Esophagus (tissue), 2 donors: Measurements from ENCODE around the gene IDH1. TPM values are rescaled to one million over a fixed set of nuclear protein-coding genes. Genes with fewer than 3 reads are reported as not detected.
"Not testable (repeated sequence)": the region's sequence is repeated elsewhere in the genome, so short reads cannot be mapped to it uniquely, and the experiment has no call there.

Experiments
- H3K27ac ChIP-seq, 2 donors: one replicate each; pipeline ENCODE4 v1.5.1; 2013; ENCODE audit warnings: low read depth in 2 of 2, mild to moderate bottlenecking in 2 of 2, inconsistent platforms in 1 of 2, low read length in 1 of 2, moderate library complexity in 1 of 2
- H3K27me3 ChIP-seq, 2 donors: one replicate each; pipeline ENCODE4 v1.6.1; 2013; ENCODE audit warnings: low read length in 2 of 2, control low read depth in 1 of 2, mild to moderate bottlenecking in 1 of 2; ENCODE audit not compliant: insufficient read depth in 2 of 2, control insufficient read depth in 1 of 2
- H3K36me3 ChIP-seq, 2 donors: one replicate each; pipeline ENCODE4 v1.6.1; 2013; ENCODE audit warnings: low read length in 1 of 2; ENCODE audit not compliant: control insufficient read depth in 2 of 2, insufficient read depth in 2 of 2
- H3K4me1 ChIP-seq, 2 donors: one replicate each; pipeline ENCODE4 v1.6.1; 2013; ENCODE audit warnings: low read length in 1 of 2; ENCODE audit not compliant: control insufficient read depth in 2 of 2, insufficient read depth in 2 of 2
- H3K4me3 ChIP-seq, 2 donors: one replicate each; pipeline ENCODE4 v1.5.1; 2013; ENCODE audit warnings: low read length in 2 of 2, mild to moderate bottlenecking in 2 of 2, low read depth in 1 of 2, moderate library complexity in 1 of 2
- H3K9me3 ChIP-seq, 2 donors: one replicate each; pipeline ENCODE4 v1.6.1; 2013; ENCODE audit warnings: mild to moderate bottlenecking in 2 of 2, low read depth in 1 of 2, low read length in 1 of 2, moderate library complexity in 1 of 2; ENCODE audit not compliant: control insufficient read depth in 2 of 2, insufficient read depth in 1 of 2
- WGBS, 2 donors: extraction: QIAGEN DNeasy Blood & Tissue Kit; methylation state at CpG; one replicate each; pipeline ENCODE4 v1.1.7; 2013; 5-methylcytosine and 5-hydroxymethylcytosine counted together
- polyA plus RNA-seq, 2 donors: library from polyadenylated mRNA; stranded (reverse); fragments of 200-250 nt; gene quantifications; one replicate each; pipeline ENCODE4 v1.2.3, GENCODE V29; 2013
- donor health status: healthy with polysubstance abuse.
- donor health status: Bipolar disorder and iron deficiency.

Gene IDH1
- polyA plus RNA-seq, 2 donors = 59.6 to 77.4 TPM

DNA sequence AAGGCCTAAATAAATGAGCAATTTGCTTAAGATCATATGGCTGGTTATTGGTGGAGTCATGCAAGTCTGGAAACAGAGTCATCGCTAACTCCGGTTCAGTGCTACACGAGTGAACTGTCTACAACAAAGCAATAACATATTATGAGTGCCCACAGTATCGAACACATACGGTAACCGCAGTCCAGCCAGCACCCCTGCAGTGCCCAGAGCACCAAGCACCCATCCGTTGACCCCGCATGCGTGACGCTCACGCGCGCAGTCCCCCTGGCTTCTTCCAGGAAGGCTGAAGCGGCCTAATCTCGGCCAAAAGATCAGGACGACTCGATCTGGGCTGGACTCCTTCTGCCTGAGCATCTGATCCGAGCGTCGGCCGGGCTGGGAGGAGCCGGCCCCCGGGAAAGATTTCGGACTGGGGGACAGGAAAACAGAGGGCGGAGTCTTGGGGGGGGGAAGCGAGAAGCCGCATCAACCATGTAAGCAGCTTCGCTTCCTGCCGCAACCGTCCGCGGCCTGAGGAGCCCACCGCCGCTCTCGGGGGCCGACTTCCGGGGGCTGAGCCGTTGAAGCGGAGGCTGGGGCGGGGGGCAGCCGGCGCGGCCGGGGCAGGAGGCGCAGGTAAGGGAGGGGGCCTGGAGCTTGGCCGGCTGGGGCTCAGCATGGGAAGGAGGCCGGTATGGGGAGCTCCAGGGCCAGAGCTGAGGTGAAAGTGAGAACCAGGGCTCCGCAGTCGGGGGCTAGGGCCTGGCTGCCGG is 11.1 kb upstream of the IDH1 start, which contains the start of gene PIKFYVE:
TSS of gene PIKFYVE (plus strand) at position 455 of the 752 bp plus-strand sequence. CDS start 5,265 bp downstream, outside the sequence.
- Histone ChIP-seq H3K27ac (peak within 1 kb of the TSS; percentile 90 to 92), H3K4me3 (peak within 1 kb of the TSS; percentile 67 to 92), H3K4me1 (peaks cover 3 to 7% of the 10 kb centered on the region in 2 donors), H3K36me3 (no peaks in the 10 kb centered on the region), H3K9me3 (no peaks in the 10 kb centered on the region), H3K27me3 (no peaks in the 10 kb centered on the region)
- WGBS, 2 donors = 0 to 1% methylated on average over 50 of the region's 50 CpGs

DNA sequence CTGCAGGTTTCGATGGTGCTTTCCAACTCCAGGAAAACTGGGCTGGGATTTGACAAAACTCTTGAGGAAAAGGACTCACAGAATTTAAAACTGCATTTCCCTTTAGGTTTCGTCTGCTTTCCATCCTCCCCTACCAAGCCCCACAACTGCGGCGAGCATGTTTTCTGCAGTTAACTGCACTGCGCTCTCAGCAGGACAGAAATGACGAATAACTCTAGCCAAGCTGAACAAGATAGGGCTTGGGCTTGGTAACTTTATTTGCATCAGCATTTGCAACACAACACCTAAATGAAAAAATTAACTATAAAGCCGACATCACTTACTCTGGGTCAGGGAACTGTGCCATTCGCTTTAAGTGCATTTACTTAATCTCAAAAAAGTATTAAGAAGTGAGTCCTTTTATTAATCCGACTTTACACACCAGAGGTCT is 10.5 kb upstream of the IDH1 start:
- 1 to 6% methylated on average over 9 of the region's 9 CpGs for WGBS, 2 donors
- peak overlapping the region; percentile 71 to 92 for H3K27ac ChIP-seq

DNA sequence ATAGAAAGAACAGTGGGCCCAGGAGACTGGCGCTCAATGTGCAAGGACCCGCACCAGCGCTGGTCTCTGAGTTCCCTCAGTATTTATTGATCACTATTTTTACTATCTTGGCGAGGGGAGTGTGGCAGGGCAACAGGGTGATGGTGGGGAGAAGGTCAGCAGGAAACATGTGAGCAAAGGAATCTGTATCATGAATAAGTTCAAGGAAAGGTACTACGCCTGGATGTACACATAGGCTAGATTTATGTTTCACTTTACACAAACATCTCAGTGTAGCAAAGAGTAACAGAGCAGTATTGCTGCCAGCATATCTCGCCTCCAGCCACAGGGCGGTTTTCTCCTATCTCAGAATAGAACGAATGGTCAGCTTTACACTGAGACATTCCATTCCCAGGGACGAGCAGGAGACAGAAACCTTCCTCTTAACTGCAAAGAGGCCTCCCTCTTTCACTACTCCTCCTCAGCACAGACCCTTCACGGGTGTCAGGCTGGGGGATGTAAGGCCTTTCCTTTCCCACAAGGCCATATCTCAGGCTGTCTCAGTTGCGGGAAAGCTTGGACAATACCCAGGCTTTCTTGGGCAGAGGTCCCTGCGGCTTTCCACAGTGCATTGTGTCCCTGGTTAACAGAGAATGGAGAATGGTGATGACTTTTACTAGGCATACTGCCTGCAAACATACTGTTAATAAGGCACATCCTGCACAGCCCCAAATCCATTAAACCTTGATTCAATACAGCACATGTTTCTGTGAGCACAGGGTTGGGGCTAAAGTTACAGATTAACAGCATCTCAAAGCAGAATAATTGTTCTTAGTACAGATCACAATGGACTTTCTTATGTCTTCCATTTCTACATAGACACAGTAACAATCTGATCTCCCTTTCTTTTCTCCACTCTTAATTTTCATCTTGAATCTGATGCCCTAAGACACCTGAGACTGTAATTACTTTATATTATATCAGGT is 2.3 kb upstream of the IDH1 start:
- not testable (repeated sequence) for H3K27me3 ChIP-seq, H3K36me3 ChIP-seq, H3K9me3 ChIP-seq, H3K4me3 ChIP-seq, H3K4me1 ChIP-seq, H3K27ac ChIP-seq
- WGBS, 2 donors = 69 to 83% methylated on average over 12 of the region's 12 CpGs

More for the DNA sequence above, 10.5 kb upstream of the IDH1 start:
- H3K4me1 ChIP-seq = peaks cover 3 to 7% of the 10 kb centered on the region in 2 donors
- H3K9me3 ChIP-seq = no peaks in the 10 kb centered on the region
- no peaks in the 10 kb centered on the region for H3K27me3 ChIP-seq
- H3K4me3 ChIP-seq = peak overlapping the region; percentile 67 to 92
- no peaks in the 10 kb centered on the region for H3K36me3 ChIP-seq

DNA sequence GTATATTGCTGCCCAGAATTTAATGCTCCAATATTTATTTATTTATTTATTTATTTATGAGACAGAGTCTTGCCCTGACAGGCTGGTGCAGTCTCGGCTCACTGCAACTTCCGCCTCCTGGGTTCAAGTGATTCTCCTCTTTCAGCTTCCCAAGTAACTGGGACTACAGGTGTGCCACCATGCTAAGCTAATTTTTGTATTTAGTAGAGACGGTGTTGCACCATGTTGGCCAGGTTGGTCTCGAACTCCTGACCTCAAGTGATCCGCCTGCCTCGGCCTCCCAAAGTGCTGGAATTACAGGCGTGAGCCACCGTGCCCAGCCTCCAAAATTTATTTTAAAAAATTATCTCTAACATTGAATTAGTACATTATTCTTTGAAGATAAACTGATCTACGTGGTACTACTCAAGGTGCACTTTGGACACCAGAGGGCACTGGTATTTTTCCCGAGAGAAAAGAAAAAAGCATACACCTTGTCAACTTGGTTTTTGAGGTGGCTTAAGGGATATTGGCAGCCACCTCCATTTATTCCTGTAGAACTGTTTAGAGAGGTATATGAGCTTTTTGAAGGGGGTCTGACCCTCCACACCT is 1.4 kb upstream of the IDH1 start:
- Histone ChIP-seq H3K27ac (no peak overlapping the region), H3K9me3 (no peaks in the 10 kb centered on the region), H3K4me3 (no peak overlapping the region), H3K27me3 (no peaks in the 10 kb centered on the region), H3K36me3 (peaks cover under 1 to 2% of the 10 kb centered on the region in 2 donors), H3K4me1 (peaks cover 0 to 3% of the 10 kb centered on the region in 2 donors)
- WGBS, 2 donors = 60 to 61% methylated on average over 10 of the region's 10 CpGs

DNA sequence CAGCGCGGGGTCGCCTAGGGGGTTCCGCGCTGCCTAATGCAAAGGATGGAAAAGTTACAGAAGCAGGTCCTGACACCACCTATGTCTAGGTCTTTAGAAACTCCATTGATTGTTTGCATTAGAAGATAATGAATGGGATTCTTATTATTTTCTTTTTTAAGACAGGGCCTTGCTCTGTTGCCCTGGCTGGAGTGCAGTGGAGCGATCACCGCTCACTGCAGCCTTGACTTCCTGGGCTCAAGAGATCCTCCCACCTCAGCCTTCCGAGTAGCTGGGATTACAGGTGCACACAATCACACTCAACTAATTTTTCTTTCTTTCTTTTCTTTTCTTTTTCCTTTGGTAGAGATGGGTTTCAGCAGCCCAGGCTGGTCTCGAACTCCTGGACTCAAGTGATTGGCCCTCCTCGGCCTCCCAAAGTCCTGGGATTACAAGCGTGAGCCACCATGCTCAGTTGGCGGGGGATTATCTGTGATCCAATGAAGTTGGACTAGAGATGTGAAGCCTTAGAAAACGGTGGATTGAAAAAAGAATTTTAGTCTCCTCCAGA is 761 bp upstream of the IDH1 start:
- whole genome bisulfite sequencing, 2 donors = 35 to 37% methylated on average over 13 of the region's 13 CpGs
- peak overlapping the region; percentile 86 to 91 for H3K27ac ChIP-seq
- H3K9me3 ChIP-seq = no peaks in the 10 kb centered on the region
- no peaks in the 10 kb centered on the region for H3K27me3 ChIP-seq
- H3K4me3 ChIP-seq = peak overlapping the region; percentile 71 to 87
- peaks cover 0 to 3% of the 10 kb centered on the region in 2 donors for H3K4me1 ChIP-seq
- peaks cover 2% of the 10 kb centered on the region in 2 donors for H3K36me3 ChIP-seq

DNA sequence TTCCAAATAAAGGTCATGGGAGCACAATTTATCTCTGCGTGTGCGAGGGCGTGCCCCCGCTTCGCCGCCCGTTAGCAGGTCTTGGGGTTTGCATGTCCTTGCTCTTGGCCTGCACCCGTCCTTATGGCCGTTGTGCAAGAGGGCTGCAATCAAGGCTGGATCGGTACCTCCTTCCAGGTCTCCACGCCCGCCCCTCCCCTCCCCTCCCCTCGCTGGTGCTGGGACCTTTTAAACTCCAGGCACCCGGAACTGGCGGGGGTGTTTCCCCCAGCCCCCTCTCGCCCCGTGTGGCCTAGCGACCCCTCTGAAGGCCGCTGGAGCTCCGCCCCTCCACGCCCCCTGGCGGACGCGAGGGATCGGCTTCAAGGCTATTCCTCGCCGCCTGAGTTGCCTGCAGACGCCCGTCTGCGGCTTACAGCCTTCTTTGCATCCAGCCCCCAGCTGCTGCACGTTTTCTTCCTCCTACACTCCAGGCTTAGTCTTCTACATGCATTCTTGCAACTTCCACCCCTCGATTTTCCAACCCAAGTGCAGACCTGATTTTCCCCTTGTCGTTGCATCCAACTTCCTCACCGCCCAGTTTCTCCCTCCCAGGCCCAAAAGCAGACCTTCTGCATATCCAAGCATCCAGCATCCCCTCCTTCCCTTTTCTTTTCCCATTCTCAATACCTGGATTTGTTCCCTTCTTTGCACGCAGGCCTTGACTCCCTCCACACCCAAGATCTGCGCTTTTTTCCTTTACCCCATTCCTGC is 577 bp downstream of the IDH1 start:
- peak overlapping the region; percentile 71 to 87 for H3K4me3 ChIP-seq
- 0 to 1% methylated on average over 36 of the region's 36 CpGs for WGBS, 2 donors
- no peaks in the 10 kb centered on the region for H3K27me3 ChIP-seq
- no peaks in the 10 kb centered on the region for H3K9me3 ChIP-seq
- peaks cover 0 to 3% of the 10 kb centered on the region in 2 donors for H3K4me1 ChIP-seq
- peak overlapping the region; percentile 81 to 82 for H3K27ac ChIP-seq
- peaks cover 2% of the 10 kb centered on the region in 2 donors for H3K36me3 ChIP-seq

DNA sequence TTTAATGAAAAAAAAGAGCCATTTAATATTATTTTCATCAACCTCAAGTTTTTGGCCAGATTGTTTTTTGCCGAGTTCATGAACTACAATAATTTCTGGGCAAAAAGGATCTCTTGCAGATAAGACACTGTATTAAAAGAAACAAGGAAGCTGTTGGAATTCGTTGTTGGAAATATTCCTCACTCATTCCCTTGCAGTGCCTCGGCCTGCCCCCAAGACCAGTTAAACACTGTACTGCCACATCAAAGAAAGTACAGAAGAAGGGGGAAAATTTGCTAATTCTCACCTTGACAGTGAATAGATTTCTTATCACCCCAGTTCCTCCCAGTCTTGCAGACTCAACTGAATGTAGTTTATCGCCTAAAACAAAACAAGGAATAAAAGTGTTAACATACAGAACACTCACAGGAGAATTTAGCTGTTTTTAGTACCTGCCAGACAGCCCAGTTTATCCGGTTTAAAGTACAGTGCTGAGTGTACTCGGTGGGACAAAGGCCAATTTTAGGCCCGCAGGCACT is 1.2 kb downstream of the IDH1 start:
- Histone ChIP-seq H3K36me3 (peaks cover 2 to 3% of the 10 kb centered on the region in 2 donors), H3K27me3 (no peaks in the 10 kb centered on the region), H3K4me3 (peak overlapping the region; percentile 71 to 87), H3K9me3 (no peaks in the 10 kb centered on the region), H3K27ac (peak overlapping the region; percentile 81 to 82), H3K4me1 (peaks cover 0 to 3% of the 10 kb centered on the region in 2 donors)
- WGBS, 2 donors = 8 to 10% methylated on average over 7 of the region's 7 CpGs

DNA sequence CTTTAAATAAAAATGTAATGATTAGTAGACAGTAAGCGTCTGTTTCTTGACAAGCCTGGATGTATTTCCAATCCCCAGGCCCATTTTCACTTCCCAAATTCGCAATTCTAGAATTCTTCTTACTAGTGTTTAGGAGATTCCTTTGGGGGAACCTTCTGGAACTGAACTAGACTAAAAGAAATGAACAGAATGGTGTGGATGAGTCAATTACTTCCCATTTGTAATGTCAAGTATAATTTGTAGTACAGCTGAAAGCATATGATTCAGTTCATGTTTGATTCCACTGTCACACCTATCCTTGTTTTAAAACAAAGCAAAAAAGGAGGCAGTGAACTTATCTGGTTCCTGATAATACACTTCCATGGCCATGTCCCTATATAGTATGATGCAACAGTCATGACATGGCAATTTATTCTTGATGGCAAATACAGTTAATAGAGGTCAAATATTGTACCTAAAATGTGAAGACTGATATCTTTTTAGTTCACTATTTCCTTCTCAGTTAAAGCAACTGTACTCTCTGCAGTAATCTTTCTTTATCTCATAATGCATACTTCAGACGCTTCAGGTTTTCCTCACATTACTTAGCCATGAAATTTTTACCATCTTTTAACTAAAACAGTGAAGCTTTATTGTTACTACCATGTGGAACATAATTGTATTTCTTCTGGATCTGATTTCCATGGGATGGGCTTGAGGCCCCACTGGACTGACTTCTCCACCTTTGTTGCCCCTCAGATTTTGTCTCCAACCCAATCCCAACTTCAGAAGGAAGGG is 2.0 kb downstream of the IDH1 start:
- Histone ChIP-seq H3K9me3 (no peaks in the 10 kb centered on the region), H3K36me3 (peaks cover 2 to 8% of the 10 kb centered on the region in 2 donors), H3K4me1 (peaks cover 0 to 3% of the 10 kb centered on the region in 2 donors), H3K4me3 (no peak overlapping the region), H3K27me3 (no peaks in the 10 kb centered on the region), H3K27ac (peak overlapping the region; percentile 53 to 81)
- WGBS, 2 donors = 77 to 86% methylated on average over 3 of the region's 3 CpGs
